Brain microvascular endothelial cell (primary cell): ENCODE data around the gene SLC26A9.

ENCODE experiments used
- DNase-seq: peaks from one replicate; pipeline ENCODE4 v3.0.0-alpha.2; 2020
- H3K27ac ChIP-seq: fragments of 250-450 bp; sonication (Bioruptor Pico); 2 replicates; pipeline ENCODE4 v1.5.1; 2020; ENCODE audit warnings: mild to moderate bottlenecking, moderate library complexity
- H3K27me3 ChIP-seq: fragments of 250-450 bp; sonication (Bioruptor Pico); replicated peaks from 2 replicates; pipeline ENCODE4 v1.5.1; 2020; ENCODE audit warnings: mild to moderate bottlenecking
- H3K36me3 ChIP-seq: fragments of 250-450 bp; sonication (Bioruptor Pico); replicated peaks from 2 replicates; pipeline ENCODE4 v1.5.1; 2020; ENCODE audit warnings: mild to moderate bottlenecking
- H3K4me3 ChIP-seq: 2 replicates; pipeline ENCODE4 v1.5.1; 2011; ENCODE audit warnings: low read depth, mild to moderate bottlenecking, control low read depth, low read length, moderate library complexity
- CTCF ChIP-seq: IDR thresholded peaks from 2 replicates; pipeline ENCODE4 v1.5.1; 2011; ENCODE audit warnings: low read depth, mild to moderate bottlenecking, moderate library complexity, low read length, control low read depth, inconsistent platforms; ENCODE audit errors: missing control alignments
- in situ Hi-C: cut with HindIII; loops from 2 replicates; pipeline ENCODE4 v1.10.0; 2017; ENCODE audit warnings: low sequenced_read_pairs, low pct_ligation_motif_present

Gene SLC26A9

GRCh38 chr1:205927247-205927646 lies 16.0 kb downstream of the SLC26A9 start:
- Histone ChIP-seq H3K27me3 (no peaks in the 10 kb centered on the region), H3K36me3 (no peaks in the 10 kb centered on the region), H3K27ac (no peak overlapping the region), H3K4me3 (no peak overlapping the region)
- in situ Hi-C loops: no loop called here
- TF ChIP-seq CTCF: no peak
- no peak for DNase-seq

GRCh38 chr1:205926636-205927035 lies 16.6 kb downstream of the SLC26A9 start:
- no peak for TF ChIP-seq CTCF
- H3K27ac ChIP-seq: no peak overlapping the region
- in situ Hi-C loops: no loop called here
- H3K4me3 ChIP-seq: no peak overlapping the region
- DNase-seq: no peak
- H3K27me3 ChIP-seq: no peaks in the 10 kb centered on the region
- H3K36me3 ChIP-seq: no peaks in the 10 kb centered on the region

GRCh38 chr1:205926213-205926612 lies 17.0 kb downstream of the SLC26A9 start:
- Histone ChIP-seq H3K27me3 (no peaks in the 10 kb centered on the region), H3K36me3 (no peaks in the 10 kb centered on the region), H3K4me3 (no peak overlapping the region), H3K27ac (no peak overlapping the region)
- DNase-seq: no peak
- in situ Hi-C loops: no loop called here
- no peak for TF ChIP-seq CTCF

GRCh38 chr1:205925736-205926135 lies 17.5 kb downstream of the SLC26A9 start:
- H3K27ac ChIP-seq: peak overlapping the region; percentile 18
- no peak for TF ChIP-seq CTCF
- H3K27me3 ChIP-seq: no peaks in the 10 kb centered on the region
- peak; percentile 93 for DNase-seq
- in situ Hi-C loops: no loop called here
- no peaks in the 10 kb centered on the region for H3K36me3 ChIP-seq
- no peak overlapping the region for H3K4me3 ChIP-seq

GRCh38 chr1:205924460-205924790 lies 18.8 kb downstream of the SLC26A9 start:
- in situ Hi-C loops: loop anchor here (25.0 kb wide), 1 partner anchor 188 kb away; the partner anchor contains the start of gene AVPR1B
- Histone ChIP-seq H3K27me3 (no peaks in the 10 kb centered on the region), H3K27ac (no peak overlapping the region), H3K36me3 (no peaks in the 10 kb centered on the region), H3K4me3 (no peak overlapping the region)
- no peak for TF ChIP-seq CTCF
- no peak for DNase-seq

- H3K36me3 ChIP-seq: no peaks in the 10 kb centered on the region
- no peaks in the 10 kb centered on the region for H3K27me3 ChIP-seq
- no peak overlapping the region for H3K4me3 ChIP-seq
- in situ Hi-C loops: loop anchor here (25.0 kb wide), 1 partner anchor 188 kb away; the partner anchor contains the start of gene AVPR1B
- DNase-seq: no peak
- no peak for TF ChIP-seq CTCF
- H3K27ac ChIP-seq: no peak overlapping the region
Measured at GRCh38 chr1:205923651-205924459, 19.4 kb downstream of the SLC26A9 start.
